IPS DF 6.9 (cell line): ENCODE results near the gene ESAM.

Experiments used
- DNase-seq: peaks from one replicate; pipeline ENCODE4 v3.0.0-alpha.2; 2013; ENCODE audit warnings: low read depth, low spot score
- H3K27ac ChIP-seq: one replicate; pipeline ENCODE4 v1.5.1; 2013; ENCODE audit warnings: low read length, control low read depth
- H3K27me3 ChIP-seq: 2 replicates; pipeline ENCODE4 v1.6.1; 2013; ENCODE audit warnings: mild to moderate bottlenecking, low read length; ENCODE audit not compliant: control insufficient read depth, insufficient read depth
- H3K36me3 ChIP-seq: 2 replicates; pipeline ENCODE4 v1.6.1; 2013; ENCODE audit warnings: low read length; ENCODE audit not compliant: control insufficient read depth, insufficient read depth
- H3K4me1 ChIP-seq: 2 replicates; pipeline ENCODE4 v1.6.1; 2013; ENCODE audit warnings: low read length; ENCODE audit not compliant: control insufficient read depth, insufficient read depth
- H3K4me3 ChIP-seq: 2 replicates; pipeline ENCODE4 v1.5.1; 2013; ENCODE audit warnings: mild to moderate bottlenecking, low read length
- H3K9me3 ChIP-seq: 2 replicates; pipeline ENCODE4 v1.6.1; 2013; ENCODE audit warnings: low read length, inconsistent platforms; ENCODE audit not compliant: control insufficient read depth, insufficient read depth
- WGBS: extraction: QIAGEN DNeasy Blood & Tissue Kit; methylation state at CpG from one replicate; pipeline ENCODE4 v1.1.7; 2013; ENCODE audit warnings: mixed read lengths, missing lambda C conversion rate; ENCODE audit not compliant: insufficient read length, insufficient coverage; 5-methylcytosine and 5-hydroxymethylcytosine counted together

Gene ESAM, protein sequence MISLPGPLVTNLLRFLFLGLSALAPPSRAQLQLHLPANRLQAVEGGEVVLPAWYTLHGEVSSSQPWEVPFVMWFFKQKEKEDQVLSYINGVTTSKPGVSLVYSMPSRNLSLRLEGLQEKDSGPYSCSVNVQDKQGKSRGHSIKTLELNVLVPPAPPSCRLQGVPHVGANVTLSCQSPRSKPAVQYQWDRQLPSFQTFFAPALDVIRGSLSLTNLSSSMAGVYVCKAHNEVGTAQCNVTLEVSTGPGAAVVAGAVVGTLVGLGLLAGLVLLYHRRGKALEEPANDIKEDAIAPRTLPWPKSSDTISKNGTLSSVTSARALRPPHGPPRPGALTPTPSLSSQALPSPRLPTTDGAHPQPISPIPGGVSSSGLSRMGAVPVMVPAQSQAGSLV

DNA sequence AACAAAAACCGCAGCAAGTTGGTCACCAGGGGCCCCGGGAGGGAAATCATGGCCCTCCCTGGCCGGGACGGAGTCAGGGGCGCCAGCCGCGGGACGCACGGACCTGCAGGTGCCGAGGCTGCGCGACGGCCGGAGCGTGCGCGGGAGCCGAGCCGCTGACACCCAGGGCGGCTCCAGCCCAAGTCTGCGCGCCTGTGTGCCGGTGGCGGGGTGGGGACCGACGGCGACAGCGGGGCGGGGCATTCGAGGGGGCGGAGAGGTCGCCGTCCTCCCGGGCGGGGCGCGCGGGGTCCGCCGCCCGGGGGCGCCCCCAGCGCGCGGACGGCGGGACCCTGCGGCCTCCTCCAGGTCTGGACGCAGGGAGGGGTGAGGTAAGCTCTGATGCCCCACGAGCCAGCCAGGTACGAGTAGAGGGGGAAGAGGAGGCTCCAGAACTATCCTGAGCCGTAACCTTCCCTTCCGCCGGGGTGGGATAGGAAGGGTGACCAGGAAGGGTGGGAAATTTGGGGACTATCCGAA lies at the start of gene ESAM:
Gene ESAM (minus strand): TSS at position 186 of the 519 bp plus-strand sequence. CDS start 136 bp downstream, at position 50.
- H3K9me3 ChIP-seq, result no peaks in the 10 kb centered on the region
- no peaks in the 10 kb centered on the region; the same call in 1 of the 2 replicates for H3K36me3 ChIP-seq
- no peak within 1 kb of the TSS for H3K27ac ChIP-seq
- peaks cover 48% of the 10 kb centered on the region for H3K27me3 ChIP-seq
- DNase-seq, result no peak
- peaks cover 9% of the 10 kb centered on the region for H3K4me1 ChIP-seq
- no CpG with 5 or more reads among the region's 55 CpGs for WGBS
- peak within 1 kb of the TSS; percentile 33; the same call in 1 of the 2 replicates for H3K4me3 ChIP-seq

DNA sequence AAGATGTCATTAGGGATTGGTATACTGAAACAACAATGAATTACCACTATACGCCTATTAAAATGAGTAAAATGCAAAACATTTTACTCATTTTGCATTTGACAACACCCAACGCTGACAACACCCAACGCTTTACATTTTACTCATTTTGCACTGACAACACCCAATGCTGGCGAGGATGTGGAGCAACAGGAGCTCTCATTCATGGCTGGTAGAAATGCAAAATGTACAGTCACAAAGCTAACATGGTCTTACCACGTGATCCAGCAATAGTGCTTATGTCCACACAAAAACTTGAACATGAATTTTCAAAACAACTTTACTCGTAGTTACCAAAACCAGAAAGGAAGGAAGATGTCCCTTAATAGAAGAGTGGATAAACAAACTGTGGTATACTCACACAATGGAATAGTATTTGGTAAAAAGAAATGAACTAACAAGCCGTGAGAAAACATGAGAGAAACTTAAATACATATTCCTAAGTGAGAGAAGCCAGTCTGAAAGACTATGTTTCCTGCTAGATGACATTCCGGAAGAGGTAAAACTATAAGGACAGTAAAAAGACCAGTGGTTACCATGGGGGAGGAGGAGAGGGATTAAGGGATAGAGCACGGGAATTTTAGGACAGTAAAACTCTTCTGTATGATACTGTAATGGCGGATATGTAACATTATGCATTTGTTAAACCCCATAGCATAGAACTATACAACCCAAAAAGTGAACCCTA lies 49.5 kb upstream of the ESAM start:
- Histone ChIP-seq H3K27me3 (no peaks in the 10 kb centered on the region), H3K4me1 (no peaks in the 10 kb centered on the region), H3K27ac (no peak overlapping the region), H3K36me3 (no peaks in the 10 kb centered on the region), H3K9me3 (no peaks in the 10 kb centered on the region), H3K4me3 (no peak overlapping the region)
- DNase-seq, result no peak
- WGBS, result no CpG with 5 or more reads among the region's 10 CpGs

DNA sequence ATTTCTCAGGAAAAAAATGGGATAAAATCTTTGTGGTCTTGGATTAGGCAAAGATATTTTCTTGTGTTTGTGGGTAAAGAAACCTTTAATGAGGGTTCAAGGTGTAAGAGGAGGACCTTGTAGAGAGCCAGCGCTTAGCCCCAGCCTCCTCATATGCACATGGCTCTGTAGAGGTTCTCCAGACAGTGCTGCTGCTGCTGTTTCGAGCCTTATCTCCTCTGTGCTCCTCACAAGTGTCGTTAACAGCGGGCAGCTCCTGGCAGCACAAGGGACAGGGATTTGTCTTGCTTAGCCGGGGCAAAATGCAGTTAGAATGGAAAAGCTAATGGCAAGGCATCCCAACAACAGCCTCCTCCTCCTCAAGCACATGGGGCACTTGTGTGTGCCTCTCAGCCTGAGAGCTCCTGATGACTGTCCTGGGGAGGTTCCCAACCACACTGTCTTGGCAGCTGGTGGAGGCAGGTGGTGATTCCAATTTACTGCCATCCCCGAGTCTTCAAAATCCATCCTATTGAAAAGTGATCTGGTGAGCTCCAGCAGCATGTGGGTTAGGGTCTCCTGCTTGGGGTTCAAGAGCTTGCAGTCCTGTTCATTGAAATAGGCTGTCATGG lies 45.7 kb upstream of the ESAM start:
- no CpG with 5 or more reads among the region's 6 CpGs for WGBS
- Histone ChIP-seq H3K4me1 (no peaks in the 10 kb centered on the region), H3K4me3 (no peak overlapping the region), H3K36me3 (no peaks in the 10 kb centered on the region), H3K27me3 (no peaks in the 10 kb centered on the region), H3K9me3 (no peaks in the 10 kb centered on the region), H3K27ac (no peak overlapping the region)
- no peak for DNase-seq

DNA sequence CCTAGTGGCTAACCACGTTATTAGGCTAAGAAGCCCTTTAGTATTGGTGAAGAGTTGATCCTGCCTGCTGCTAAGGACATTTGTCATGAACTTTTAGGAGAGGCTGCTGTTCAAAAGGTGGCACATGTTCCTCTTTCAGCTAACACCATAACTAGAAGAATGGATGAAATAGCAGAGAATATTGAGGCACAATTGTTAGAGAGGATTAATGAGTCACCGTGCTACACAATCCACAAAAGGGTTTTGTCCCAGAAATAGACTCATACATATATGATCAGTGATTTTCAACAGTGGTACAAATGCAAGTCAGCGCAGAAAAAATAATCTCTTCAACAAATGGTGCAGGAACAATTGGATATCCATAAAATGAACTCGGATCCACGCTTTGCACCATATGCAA lies 45.1 kb upstream of the ESAM start:
- Histone ChIP-seq H3K36me3 (no peaks in the 10 kb centered on the region), H3K9me3 (no peaks in the 10 kb centered on the region), H3K27ac (no peak overlapping the region), H3K4me3 (no peak overlapping the region), H3K27me3 (no peaks in the 10 kb centered on the region), H3K4me1 (no peaks in the 10 kb centered on the region)
- WGBS, result no CpG with 5 or more reads among the region's 5 CpGs
- DNase-seq, result no peak

DNA sequence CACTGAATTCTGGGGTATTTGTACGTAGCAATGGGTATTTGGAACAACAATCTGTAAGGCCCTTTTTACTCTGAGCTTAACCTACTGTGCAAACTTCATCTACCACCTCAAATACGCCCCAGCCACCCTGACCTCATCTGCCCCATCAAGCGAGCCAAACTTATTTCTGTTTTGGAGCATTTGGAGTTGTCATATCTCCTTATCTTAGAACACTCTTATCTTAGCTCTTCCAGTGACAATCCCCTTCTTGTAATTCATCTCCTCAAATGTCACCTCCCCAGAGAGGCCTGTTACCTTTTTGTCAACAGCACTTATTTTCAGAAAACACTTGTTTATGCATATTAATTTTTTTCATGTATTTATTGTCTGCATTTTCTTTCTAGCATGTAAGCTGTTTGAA lies 42.8 kb upstream of the ESAM start:
- Histone ChIP-seq H3K4me1 (no peaks in the 10 kb centered on the region), H3K9me3 (no peaks in the 10 kb centered on the region), H3K27me3 (no peaks in the 10 kb centered on the region), H3K4me3 (no peak overlapping the region), H3K36me3 (no peaks in the 10 kb centered on the region), H3K27ac (no peak overlapping the region)
- WGBS, result no CpG with 5 or more reads among the region's 3 CpGs
- DNase-seq, result no peak

DNA sequence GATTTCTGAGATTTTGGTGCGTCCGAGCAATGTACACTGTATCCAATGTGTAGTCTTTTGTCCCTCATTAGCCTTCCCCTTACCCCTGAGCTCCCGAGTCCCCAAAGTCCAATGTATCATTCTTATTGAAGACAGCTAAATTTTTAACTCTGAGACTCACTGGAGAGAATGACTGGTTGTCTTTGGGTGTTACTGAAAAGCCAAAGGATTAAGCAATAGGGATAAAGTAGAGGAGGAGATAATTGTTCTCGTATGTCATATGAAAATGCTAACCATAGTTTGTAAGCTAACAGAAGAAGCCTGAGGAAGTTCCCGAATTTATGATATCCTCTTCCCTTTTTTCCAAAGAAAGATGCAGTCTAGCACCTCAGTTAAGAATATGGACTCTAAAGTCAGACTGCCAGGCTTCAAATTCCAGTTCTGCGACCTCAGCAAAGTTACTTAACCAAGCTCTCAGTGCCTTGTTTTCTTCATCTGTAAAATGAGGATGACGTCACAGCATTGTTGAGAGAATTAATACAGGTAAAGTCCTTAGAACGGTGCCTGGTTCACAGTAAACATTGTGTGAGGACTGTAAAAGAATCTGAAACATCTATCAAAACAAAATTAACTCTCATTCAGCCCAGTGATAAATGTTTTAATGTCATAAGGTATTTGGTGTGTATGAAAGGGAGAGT lies 39.7 kb upstream of the ESAM start:
- Histone ChIP-seq H3K4me3 (no peak overlapping the region), H3K27me3 (no peaks in the 10 kb centered on the region), H3K9me3 (no peaks in the 10 kb centered on the region), H3K27ac (no peak overlapping the region), H3K36me3 (no peaks in the 10 kb centered on the region), H3K4me1 (no peaks in the 10 kb centered on the region; the same call in 1 of the 2 replicates)
- DNase-seq, result no peak
- WGBS, result no CpG with 5 or more reads among the region's 8 CpGs

DNA sequence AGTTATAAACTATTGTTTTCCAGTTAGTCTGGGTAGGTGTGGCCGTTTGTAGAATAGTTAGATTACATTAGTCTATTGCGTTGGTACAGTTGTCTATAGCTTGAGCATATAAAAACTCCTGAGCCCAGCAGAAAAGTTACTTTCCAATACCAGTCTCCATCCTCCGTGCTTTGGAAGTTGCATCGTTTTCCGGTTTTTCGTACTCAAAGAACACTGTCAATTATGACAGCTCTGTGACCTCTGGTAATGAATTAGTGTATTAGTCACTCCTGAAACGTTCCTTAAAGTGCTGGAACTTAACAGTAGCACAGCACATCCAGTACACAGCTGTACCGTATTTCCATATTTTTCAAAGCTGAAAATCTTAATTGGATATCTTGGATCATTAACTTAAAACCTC lies 38.9 kb upstream of the ESAM start:
- Histone ChIP-seq H3K36me3 (no peaks in the 10 kb centered on the region), H3K9me3 (no peaks in the 10 kb centered on the region), H3K27me3 (no peaks in the 10 kb centered on the region), H3K27ac (no peak overlapping the region), H3K4me3 (peak overlapping the region; percentile 74; the same call in 1 of the 2 replicates), H3K4me1 (no peaks in the 10 kb centered on the region; the same call in 1 of the 2 replicates)
- no CpG with 5 or more reads among the region's 8 CpGs for WGBS
- no peak for DNase-seq

DNA sequence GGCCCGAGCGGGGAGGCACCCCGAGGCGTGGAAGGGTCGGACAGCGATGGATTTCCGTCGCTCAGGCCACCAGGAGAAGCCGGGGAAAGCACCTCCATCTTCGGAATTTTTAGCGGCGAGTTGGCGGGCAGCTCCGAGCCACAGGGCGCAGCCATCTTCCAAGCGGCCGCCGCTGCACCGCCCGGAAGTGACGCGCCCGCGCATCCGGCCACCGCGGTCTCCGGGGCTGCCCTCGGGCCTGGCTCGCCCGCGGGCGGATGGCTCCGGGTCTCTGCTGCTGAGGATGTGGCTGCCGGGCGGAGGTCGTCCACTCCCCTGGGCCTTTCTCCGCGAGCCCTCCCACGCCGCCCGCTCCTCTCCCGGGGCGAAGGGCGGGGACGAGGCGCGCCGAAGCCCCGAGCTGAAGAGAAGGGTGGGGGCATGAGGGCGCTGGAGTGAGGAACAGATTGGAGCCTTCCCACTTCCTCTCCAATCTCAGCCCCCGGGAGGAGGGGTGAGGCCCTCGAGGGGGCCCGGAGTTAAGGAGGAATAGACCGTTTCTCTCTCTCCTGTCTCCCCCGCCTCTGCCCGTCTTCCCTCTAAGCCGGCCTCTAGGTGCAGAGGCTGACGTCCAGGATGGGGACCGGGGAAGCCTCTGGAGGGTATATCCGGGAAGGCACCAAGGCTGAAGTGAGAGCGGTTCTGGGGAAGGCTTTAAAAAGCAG lies 38.3 kb upstream of the ESAM start, which contains the start of gene MSANTD2:
Gene MSANTD2 (minus strand): TSS at position 181 of the 704 bp plus-strand sequence. CDS start 26 bp downstream, at position 155.
- Histone ChIP-seq H3K4me3 (peak within 1 kb of the TSS; percentile 74), H3K9me3 (no peaks in the 10 kb centered on the region), H3K4me1 (no peaks in the 10 kb centered on the region; the same call in 1 of the 2 replicates), H3K27ac (no peak within 1 kb of the TSS), H3K27me3 (no peaks in the 10 kb centered on the region), H3K36me3 (no peaks in the 10 kb centered on the region)
- no CpG with 5 or more reads among the region's 62 CpGs for WGBS
- no peak for DNase-seq

DNA sequence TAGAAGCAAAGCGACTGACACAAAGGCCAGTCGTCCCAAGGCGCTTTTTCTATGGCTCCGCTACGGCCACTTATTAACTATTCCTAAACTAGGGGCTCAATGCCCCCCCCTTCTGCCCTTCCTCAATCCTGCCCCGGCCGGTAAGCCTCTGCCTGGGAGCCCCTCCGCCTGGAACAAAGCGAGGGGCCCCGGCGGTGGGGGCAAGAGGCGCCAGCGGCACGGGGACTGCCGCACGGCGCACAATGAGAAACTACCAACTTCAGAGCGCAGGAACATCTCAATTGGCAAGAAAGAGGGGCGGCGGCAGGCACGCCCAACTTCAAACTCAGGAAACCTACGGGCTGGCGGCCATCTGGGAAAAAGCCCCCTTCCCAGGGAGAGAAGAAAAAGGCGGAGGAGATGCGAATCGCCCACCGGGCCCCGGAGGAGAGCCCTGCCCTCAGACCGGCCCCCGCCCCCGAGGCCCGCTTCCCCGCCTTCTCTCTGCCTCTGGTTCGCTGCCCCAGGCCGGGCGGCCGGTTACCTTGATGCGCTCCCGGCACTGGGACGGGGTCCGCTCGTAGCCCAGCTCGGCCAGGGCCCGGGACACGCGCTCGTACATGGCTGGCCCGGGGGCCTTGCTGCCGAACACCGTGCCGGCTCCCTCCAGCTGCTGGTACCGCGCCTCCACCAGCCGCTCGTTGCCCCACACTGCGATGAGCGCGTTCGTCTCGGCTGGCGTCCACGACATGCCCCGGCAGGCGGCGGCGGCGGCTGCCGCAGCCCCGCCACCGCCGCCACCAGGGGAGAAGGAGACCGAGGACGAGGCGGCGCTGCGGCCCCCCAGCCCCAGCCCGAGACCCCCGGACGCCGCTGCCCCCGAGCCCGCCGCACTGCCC lies 37.5 kb upstream of the ESAM start:
- Histone ChIP-seq H3K9me3 (no peaks in the 10 kb centered on the region), H3K27ac (no peak overlapping the region), H3K4me1 (no peaks in the 10 kb centered on the region; the same call in 1 of the 2 replicates), H3K4me3 (peak overlapping the region; percentile 74), H3K36me3 (no peaks in the 10 kb centered on the region), H3K27me3 (no peaks in the 10 kb centered on the region)
- DNase-seq, result no peak
- no CpG with 5 or more reads among the region's 83 CpGs for WGBS
